ENCODE results near the gene THSD4.

- TF ChIP-seq EZH2 (IDR thresholded peaks at IDR 0.05; ENCODE audit: low read length) (no peak), CTCF (optimal IDR thresholded peaks at IDR 0.05 in 1 of 3, IDR thresholded peaks at IDR 0.05 in 1 of 3, conservative IDR thresholded peaks at IDR 0.05 in 1 of 3; ENCODE audit: extremely low read depth in 1 of 3, insufficient read depth in 2 of 3, low read length in 3 of 3) (no peak)
Observed at GRCh38 chr15:71650603-71651002, 535.3 kb downstream of the THSD4 start.
